ENCODE results near the gene PSMD2. TPM values are rescaled to one million over a fixed set of nuclear protein-coding genes. Genes with fewer than 3 reads are reported as not detected.

The PSMD2 gene
- total and polyA plus RNA-seq, 2 of the 8 experiments (the other 6 are each of a cell fraction or from before 2014, with no cell fraction given) = 350 to 363 TPM

GRCh38 chr3:184305577-184305976 is 6.5 kb downstream of the PSMD2 start:
- H2BK5ac ChIP-seq (ENCODE audit: low read depth, low read length) = no peak overlapping the region
- no peak overlapping the region for H2AFZ ChIP-seq (ENCODE audit: low read length)
- FAIRE-seq = no peak
- no peak overlapping the region for H3K56ac ChIP-seq (replicated peaks; ENCODE audit: insufficient read length, low read depth, low read length)
- H4K5ac ChIP-seq (ENCODE audit: insufficient read length, low read depth, low read length) = no peak overlapping the region
- no peak overlapping the region for H2BK12ac ChIP-seq (ENCODE audit: low read depth, low read length)
- H2AK5ac ChIP-seq (ENCODE audit: low read depth, low read length) = no peak overlapping the region
- peaks cover 1% of the 10 kb centered on the region for H3K79me1 ChIP-seq (ENCODE audit: low read depth, low read length)
- H3K14ac ChIP-seq (ENCODE audit: insufficient read length) = no peak overlapping the region
- H2BK120ac ChIP-seq (replicated peaks; ENCODE audit: low read depth, low read length) = no peak overlapping the region
- CTCF ChIA-PET (ENCODE audit: partially characterized antibody) = interaction anchor here (0.6 to 4.1 kb wide), 10 partner anchors 11 to 95 kb away, joined by 3 to 10 read pairs (median 5); no protein-coding TSS in a partner anchor
- no peak overlapping the region for H3K4me3 ChIP-seq (ENCODE audit: extremely low read depth in 1 of 4, insufficient read depth in 2 of 4, low read depth in 3 of 4, low read length in 4 of 4)
- peaks cover 0 to 6% of the 10 kb centered on the region in 2 experiments; a peak in 3 of 4 replicates for H3K79me2 ChIP-seq (ENCODE audit: control insufficient read depth in 1 of 2, insufficient read depth in 2 of 2, low read length in 2 of 2)
- H4K20me1 ChIP-seq (replicated peaks in 1 of 2; ENCODE audit: control insufficient read depth in 1 of 2, insufficient read depth in 2 of 2, low read length in 2 of 2) = peaks cover 0 to 2% of the 10 kb centered on the region in 2 experiments
- H3K4ac ChIP-seq (replicated peaks; ENCODE audit: insufficient read length, low read depth, low read length) = no peak overlapping the region
- H3K4me1 ChIP-seq (replicated peaks in 1 of 4; ENCODE audit: control insufficient read depth in 3 of 4, insufficient read depth in 4 of 4, low read length in 3 of 4) = no peaks in the 10 kb centered on the region
- H3K9ac ChIP-seq (replicated peaks in 1 of 4; ENCODE audit: extremely low read depth in 1 of 4, low read depth in 3 of 4, low read length in 3 of 4) = no peak overlapping the region
- no peak overlapping the region for H3K18ac ChIP-seq (ENCODE audit: extremely low read depth, low read length)
- no peak overlapping the region for H4K8ac ChIP-seq (ENCODE audit: extremely low read depth, insufficient read depth, low read length)
- no peaks in the 10 kb centered on the region for H3K23me2 ChIP-seq (ENCODE audit: low read depth, low read length)
- no peaks in the 10 kb centered on the region for H3K9me3 ChIP-seq (ENCODE audit: insufficient read depth in 2 of 2, low read depth in 1 of 2, low read length in 1 of 2)
- no peak overlapping the region for H3K27ac ChIP-seq (ENCODE audit: low read depth, low read length)
- no peak overlapping the region for H2BK15ac ChIP-seq (ENCODE audit: low read length)
- TF ChIP-seq CTCF (IDR thresholded peaks at IDR 0.05; ENCODE audit: control extremely low read depth in 1 of 3, insufficient read depth in 1 of 3, low read depth in 1 of 3, low read length in 3 of 3) = 0 out of 4 replicates have a peak, but pooled peaks of 1 of the 3 experiments have one; percentile 7
- TF ChIP-seq SIN3A (conservative IDR thresholded peaks at IDR 0.05 in 1 of 2, IDR thresholded peaks at IDR 0.05 in 1 of 2; ENCODE audit: low read depth in 1 of 2, low read length in 2 of 2) = no peak
- 85% methylated on average over 1 of the region's 1 CpG; no CpG with 5 or more reads in 1 of the 2 experiments for WGBS, 2 experiments (ENCODE audit: extremely low coverage in 1 of 2, insufficient coverage in 1 of 2, insufficient read length in 1 of 2, insufficient replicate concordance in 2 of 2, low coverage in 1 of 2, low lambda C conversion rate in 2 of 2, missing lambda C conversion rate in 1 of 2)
- DNase-seq (ENCODE audit: low read depth in 1 of 2, low spot score in 2 of 2) = no peak
- H3K36me3 ChIP-seq (ENCODE audit: control insufficient read depth in 2 of 4, insufficient read depth in 4 of 4, low read length in 3 of 4) = peaks cover 57 to 82% (median 69%) of the 10 kb centered on the region in 4 experiments
- H4K91ac ChIP-seq (replicated peaks; ENCODE audit: insufficient read length, low read length) = no peak overlapping the region
- no peaks in the 10 kb centered on the region for H3K27me3 ChIP-seq (replicated peaks in 1 of 4; ENCODE audit: control insufficient read depth in 3 of 4, extremely low read depth in 1 of 4, insufficient read depth in 3 of 4, low read length in 3 of 4)
- H3K23ac ChIP-seq (ENCODE audit: insufficient read length) = no peak overlapping the region
- H2BK20ac ChIP-seq (ENCODE audit: low read length) = no peak overlapping the region
- POLR2A ChIA-PET (ENCODE audit: partially characterized antibody) = interaction anchor here (0.9 to 1.9 kb wide), 8 partner anchors 10 to 33 kb away, joined by 3 to 18 read pairs (median 4); no protein-coding TSS in a partner anchor
- no peak overlapping the region for H3K4me2 ChIP-seq (ENCODE audit: insufficient read depth in 1 of 2, low read depth in 2 of 2, low read length in 2 of 2)

All from H1 (cell line).